OCI-LY1 (cell line): Measurements from ENCODE around the gene KRT12.

ENCODE experiments used
- CTCF ChIP-seq: fragments of 200-600 bp; sonication (generic), shearing (Covaris generic); IDR thresholded peaks from 2 replicates; pipeline ENCODE4 v1.5.1; 2017; ENCODE audit warnings: mild to moderate bottlenecking, antibody characterized with exemption, low read length, moderate library complexity, mixed read lengths
- EZH2 ChIP-seq: fragments of 200-600 bp; sonication (generic), shearing (Covaris generic); IDR thresholded peaks from 2 replicates; pipeline ENCODE4 v1.8.0; 2017; ENCODE audit warnings: borderline replicate concordance, mixed run types, mild to moderate bottlenecking, antibody characterized with exemption, low read length, moderate library complexity, mixed read lengths

DNA sequence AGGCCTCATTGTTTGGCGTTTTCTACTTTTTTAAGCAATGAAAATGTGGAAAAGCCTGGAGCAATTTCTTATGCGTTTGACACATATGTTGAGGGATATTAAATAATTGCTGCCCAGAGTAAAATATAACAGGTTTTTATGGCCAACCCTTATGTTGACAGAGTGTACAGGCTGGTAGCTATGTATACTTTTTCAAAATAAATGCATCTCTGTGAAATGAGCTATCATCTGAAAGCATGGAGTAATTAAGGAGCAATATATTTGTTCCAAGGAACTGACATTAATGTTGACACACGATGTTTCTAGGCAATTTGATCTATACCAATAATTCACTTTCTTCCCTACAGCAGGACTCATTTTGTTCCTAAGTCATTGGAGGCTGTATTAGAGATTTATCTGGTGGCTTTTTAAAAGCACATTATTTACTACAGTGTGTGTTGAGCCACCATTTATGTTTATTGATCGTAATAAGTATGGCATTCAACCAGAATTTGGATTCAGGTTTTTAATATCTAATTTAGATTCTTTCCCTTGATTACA is 30.0 kb upstream of the KRT12 start:
- no peak for TF ChIP-seq CTCF
- TF ChIP-seq EZH2: no peak
